NOMO-1 treated with DMSO at 0.1 percent for 48 hours (cell line): ENCODE measurements around the gene DDIT4.
"Not testable (repeated sequence)": the region's sequence is repeated elsewhere in the genome, so short reads cannot be mapped to it uniquely, and the experiment has no call there.

ENCODE experiments used
- DNase-seq: peaks from one replicate; lab custom pipeline; 2025; ENCODE audit not compliant: unreplicated experiment; lab: John Stamatoyannopoulos, UW

DDIT4 gene

DNA sequence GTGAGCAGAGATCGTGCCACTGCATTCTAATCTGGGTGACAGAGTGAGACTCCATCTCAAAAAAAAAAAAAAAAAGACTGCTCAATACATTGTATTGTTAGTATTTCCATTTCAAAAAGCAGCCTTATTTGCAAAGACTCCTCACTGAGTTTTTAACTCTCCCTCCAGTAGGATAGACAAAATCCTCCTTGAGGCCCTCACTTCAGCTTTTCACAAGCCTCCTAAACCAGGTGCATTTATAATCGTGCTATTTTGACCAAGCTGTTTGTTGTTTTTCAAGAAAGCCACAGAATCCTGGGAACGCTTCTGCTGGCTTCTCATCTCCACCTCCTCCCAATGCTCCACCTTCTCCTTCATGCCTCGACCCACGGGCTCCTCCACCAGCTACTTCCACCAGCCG lies 6.3 kb upstream of the DDIT4 start:
- no peak for DNase-seq

DNA sequence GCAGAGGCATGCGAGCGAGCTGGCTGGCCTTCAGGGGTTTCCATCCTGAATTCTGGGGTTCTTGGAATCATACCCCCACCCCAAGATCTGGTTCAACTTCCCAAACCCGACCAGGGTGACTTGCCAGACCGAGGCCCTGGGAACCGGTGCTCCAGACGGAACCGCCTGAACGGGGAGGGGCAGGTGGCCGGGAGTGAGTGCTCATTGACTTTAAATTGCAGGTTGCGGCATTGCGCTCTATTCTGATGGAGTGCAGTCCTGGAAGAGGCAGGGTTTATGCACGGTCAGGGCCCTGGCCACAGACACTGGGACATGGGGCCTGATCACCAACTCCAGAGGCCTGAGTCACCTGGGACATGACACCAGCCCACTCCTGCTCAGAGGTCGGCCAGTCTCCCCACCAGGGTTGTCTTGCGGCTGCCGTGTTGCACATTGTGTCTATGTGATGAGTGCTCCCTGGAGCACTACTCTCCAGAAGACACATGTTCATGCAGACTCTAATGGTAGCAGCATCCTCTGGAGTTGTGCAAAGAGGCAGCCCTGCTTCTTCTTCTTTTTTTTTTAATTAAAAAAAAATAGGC lies 5.8 kb upstream of the DDIT4 start:
- DNase-seq = no peak

DNA sequence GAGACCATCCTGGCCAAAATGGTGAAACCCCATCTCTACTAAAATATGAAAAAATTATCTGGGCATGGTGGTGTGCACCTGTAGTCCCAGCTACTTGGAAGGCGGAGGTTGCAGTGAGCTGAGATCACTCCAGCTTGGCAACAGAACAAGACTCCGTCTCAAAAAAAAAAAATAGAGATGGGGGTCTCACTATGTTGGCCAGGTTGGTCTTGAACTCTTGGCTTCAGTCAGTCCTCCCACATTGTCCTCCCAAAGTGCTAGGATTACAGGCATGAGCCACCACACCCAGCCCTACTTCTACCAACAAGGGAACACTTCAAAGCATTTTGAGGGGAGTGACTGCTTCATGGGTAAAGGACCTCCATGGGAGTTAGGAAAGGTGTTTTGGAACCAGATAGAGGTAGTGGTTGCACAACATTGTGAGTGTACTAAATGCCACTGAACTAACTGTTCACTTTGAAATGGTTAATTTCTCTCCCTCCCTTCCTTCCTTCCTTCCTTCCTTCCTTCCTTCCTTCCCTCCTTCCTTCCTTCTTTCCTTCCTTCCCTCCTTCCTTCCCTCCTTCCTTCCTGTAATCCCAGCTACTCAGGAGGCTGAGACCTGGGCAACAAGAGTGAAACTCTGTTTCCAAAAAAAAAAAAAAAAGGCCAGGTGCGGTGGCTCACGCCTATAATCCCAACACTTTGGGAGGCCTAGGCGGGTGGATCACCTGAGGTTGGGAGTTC lies 5.1 kb upstream of the DDIT4 start:
- DNase-seq = not testable (repeated sequence)

DNA sequence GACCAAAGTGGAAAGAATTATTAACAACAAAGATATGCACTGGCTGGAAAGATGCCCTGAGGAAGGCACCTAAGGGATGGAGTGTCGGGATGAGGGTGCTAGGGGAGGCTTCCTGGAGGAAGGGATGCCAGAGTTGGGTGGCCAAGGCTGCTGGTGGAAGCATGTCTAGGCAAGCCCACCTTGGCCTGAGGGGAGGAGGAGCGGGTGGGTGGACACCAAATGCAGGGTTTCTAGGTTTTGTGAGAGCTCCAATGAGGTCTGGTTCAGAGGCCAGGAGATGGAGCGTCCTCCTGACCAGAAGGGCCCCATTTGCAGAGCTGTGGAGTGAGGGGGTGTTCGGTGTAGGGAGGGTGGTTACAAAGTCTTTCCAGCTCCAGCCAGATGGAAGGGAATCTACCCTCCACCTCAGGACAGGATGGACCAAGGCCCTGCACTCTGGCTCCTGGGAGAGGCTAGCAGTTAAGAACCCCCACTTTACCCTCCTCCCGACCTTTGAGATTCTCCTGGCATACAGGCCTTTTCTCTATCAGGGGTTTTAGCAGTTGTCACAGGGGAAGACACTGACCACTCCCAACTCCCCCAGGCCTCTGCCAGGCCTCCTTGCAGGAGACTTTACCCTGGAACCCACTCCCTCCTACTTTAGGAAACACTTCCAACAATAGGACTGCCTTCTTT lies 3.0 kb upstream of the DDIT4 start:
- DNase-seq = no peak

DNA sequence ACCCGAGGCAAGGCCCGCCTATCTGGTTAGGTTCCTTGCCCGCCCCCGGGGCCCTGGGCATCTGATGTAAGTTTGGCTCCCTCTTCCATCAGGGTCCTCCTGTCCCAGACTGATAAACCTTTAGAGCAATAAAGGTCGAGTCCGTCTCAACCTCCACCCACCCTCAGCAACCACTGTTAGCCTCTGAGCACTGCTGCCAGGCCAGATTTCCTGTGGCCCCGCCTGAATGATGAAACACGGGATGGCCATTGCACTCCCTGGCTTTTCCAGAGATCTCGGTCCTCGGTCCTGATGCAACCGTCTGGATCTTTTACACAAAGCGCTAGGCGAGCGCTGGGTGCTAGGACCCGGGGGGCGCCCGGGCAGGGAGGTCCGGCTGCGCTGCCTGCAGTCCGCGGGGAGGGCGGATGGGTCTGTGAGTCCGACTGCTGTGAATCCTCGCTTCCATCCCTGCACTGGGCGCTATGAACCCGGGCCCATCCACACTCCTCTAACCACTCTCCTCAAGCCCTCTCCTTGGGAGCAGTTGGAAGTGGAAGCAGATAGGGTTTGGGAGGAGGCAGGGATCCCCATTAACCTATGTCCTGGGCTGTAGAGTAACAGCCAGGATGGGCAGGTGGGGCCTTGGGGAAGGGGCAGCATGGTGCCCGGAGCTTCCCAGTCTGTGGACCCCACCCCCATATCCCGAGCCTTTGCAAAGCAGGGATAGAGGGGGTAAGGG lies 875 bp upstream of the DDIT4 start:
- DNase-seq = peak; percentile 48

DNA sequence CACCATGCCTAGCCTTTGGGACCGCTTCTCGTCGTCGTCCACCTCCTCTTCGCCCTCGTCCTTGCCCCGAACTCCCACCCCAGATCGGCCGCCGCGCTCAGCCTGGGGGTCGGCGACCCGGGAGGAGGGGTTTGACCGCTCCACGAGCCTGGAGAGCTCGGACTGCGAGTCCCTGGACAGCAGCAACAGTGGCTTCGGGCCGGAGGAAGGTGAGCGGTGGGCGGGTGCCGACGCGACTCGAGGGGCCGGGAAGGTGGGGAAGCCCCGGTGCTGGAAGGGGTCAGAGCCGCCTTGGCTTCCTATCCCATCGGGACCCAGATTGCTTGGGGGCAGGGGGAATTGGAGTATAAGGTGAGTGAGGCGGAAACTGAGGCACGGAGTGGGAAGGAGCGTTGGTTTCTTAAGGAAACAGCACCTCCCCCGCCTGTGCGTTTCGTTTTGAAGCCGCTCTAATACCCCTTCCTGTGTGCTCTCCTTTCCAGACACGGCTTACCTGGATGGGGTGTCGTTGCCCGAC lies 547 bp downstream of the DDIT4 start:
- DNase-seq = no peak

DNA sequence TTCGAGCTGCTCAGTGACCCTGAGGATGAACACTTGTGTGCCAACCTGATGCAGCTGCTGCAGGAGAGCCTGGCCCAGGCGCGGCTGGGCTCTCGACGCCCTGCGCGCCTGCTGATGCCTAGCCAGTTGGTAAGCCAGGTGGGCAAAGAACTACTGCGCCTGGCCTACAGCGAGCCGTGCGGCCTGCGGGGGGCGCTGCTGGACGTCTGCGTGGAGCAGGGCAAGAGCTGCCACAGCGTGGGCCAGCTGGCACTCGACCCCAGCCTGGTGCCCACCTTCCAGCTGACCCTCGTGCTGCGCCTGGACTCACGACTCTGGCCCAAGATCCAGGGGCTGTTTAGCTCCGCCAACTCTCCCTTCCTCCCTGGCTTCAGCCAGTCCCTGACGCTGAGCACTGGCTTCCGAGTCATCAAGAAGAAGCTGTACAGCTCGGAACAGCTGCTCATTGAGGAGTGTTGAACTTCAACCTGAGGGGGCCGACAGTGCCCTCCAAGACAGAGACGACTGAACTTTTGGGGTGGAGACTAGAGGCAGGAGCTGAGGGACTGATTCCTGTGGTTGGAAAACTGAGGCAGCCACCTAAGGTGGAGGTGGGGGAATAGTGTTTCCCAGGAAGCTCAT lies 1.1 kb downstream of the DDIT4 start:
- peak; percentile 44 for DNase-seq

DNA sequence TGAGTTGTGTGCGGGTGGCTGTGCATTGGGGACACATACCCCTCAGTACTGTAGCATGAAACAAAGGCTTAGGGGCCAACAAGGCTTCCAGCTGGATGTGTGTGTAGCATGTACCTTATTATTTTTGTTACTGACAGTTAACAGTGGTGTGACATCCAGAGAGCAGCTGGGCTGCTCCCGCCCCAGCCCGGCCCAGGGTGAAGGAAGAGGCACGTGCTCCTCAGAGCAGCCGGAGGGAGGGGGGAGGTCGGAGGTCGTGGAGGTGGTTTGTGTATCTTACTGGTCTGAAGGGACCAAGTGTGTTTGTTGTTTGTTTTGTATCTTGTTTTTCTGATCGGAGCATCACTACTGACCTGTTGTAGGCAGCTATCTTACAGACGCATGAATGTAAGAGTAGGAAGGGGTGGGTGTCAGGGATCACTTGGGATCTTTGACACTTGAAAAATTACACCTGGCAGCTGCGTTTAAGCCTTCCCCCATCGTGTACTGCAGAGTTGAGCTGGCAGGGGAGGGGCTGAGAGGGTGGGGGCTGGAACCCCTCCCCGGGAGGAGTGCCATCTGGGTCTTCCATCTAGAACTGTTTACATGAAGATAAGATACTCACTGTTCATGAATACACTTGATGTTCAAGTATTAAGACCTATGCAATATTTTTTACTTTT lies 1.8 kb downstream of the DDIT4 start:
- no peak for DNase-seq

DNA sequence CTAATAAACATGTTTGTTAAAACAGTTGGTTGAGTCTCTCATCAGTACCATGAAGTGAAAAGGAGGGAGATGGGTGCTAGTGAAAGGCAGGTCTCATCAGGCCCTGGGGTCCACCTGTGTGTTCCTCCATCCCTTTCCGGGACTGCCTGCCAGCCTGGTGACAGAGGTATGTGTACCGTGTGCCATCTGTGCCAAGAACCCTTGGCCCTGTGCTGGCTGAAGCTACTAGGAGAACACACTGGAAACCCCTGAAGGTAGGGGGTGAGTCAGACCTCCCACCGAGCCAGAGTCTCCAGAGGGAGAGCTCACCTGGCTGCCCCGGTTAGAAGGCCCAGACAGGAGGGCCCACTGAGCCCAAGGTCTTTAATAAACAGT lies 2.3 kb downstream of the DDIT4 start:
- DNase-seq = no peak

DNA sequence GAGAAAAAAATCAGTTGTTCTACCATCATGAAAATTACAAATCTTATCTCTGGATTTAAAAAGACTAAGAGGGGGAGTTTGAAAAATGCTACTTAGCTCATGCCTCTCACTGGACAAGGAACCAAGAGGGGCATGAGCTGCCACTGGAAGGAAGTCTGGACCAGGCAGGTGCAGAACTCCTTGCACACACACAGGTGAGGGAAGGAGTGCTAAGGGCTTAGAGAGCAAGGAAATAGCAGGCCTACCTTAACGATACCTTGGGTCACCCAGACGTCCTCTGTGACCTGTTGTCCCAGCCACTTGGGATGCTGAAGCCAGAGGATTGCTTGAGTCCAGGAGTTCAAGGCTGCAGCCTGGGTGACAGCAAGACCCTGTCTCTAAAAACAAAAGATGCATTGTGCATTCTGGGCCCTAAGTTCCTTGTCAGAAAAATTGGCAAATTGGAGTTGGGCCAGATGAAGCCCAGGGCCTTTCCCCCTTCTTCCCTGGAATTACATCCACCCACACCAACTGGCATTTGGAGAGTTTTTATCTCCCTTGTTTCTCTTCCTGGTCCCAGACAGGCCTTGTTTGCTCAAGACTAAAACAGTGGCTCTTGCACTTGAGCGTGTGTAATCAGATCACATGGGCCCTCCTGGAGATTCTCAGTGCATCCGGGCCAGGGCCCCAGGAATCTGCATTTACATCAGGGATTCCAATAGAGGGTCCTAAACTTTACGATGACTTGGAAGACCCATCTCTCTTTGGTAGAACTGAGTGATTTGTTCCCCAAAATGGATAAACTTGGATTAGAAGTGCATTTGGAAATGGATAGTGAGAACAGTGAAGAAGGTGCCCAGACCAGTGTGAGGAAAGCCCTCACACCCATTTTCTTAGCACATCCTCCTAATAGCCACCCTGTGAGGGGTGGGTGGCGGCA lies 3.0 kb downstream of the DDIT4 start:
- DNase-seq = no peak

DNA sequence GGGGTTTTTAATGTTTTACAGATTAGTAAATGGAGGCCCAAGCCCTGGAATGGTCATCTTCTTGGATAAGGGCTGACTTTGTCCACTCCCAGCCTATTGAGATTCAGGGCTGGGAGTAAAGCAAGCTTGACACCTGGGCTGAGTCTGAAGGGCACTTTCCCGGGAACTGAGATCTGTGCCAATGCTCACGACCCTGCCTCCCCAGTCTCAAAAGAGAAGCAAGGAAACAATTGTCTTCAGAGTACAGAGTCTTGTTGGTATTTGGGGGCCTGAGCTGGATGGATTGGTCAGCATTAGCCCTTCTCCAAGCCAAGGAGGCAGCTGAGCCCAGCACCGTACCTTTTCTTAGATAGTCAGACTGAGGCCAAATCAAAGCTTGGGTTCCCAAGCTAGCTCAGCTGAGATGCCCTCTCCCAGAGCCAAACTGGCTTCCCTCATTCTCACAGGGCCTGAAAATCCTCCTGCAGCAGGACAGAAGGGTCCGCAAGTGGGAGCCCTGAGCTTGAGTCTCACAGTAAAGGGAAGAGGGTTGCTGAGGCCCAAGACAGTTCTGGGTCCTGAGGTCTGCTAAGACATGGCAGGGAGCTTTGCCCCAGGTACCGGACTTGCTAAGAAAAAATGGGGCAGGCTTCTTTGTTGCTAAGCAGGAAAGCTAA lies 3.7 kb downstream of the DDIT4 start:
- no peak for DNase-seq

DNA sequence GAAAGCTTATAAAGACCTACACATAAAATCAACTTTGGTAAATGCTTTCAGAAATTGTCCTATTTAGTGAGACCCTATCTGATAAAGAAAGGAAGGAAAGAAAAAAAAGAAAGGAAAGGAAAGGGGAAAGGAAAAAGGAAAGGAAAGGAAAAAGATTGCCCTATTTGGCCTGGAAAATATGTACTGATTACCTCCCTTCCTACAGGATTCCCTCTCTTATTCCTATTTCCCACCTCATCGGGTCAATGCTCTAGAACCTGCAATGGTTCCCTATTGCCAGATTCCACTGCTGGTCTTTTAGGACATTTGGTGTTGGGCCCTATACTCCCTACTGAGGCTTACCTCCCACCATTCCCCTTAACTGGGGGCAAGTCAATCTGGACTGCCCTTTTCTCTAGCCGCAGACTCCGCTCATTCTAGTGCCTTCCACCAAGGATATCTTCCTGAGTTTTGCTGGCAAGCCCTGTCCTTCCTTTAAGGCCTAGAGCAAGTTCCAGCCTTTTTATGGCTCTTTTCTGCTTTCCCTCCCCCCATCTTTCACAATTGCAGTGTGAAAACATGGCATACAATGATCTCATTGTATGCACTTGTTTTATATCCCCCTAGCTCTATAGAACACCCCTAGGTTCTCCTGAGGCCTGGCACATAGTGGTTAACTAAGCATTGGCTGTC lies 4.4 kb downstream of the DDIT4 start:
- DNase-seq = no peak

DNA sequence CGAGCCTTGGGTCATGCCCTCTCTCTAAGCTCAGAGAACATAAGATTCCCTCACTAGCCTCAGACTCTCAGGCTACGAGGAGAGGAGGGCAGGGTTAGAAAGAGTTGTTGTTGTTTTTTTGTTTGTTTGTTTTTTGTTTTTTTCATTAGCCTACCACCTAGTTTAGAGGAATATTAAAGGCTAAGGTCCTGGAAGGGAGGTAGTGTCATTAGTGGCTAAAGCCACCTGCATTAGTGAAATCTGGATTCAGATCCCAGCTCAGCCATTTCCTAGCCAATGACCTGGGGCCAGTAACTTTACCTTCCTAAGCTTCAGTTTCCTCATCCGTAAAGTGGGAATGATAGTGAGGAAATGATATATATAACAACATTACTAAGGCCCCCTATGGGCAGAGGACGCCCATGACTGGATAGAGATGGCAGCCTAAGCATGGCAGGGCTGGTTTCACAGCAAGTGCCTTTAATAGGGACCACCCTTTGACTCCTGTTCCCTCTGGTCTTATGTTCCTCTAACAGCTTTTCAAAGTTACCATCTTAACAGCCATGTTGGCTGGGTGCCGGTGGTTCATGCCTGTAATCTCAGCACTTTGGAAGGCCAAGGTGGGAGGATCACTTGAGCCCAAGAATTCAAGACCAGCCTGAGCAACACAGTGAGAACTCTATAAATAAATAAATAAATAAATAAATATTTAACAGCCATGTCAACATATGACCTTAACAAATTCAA lies 5.1 kb downstream of the DDIT4 start:
- DNase-seq = no peak

DNA sequence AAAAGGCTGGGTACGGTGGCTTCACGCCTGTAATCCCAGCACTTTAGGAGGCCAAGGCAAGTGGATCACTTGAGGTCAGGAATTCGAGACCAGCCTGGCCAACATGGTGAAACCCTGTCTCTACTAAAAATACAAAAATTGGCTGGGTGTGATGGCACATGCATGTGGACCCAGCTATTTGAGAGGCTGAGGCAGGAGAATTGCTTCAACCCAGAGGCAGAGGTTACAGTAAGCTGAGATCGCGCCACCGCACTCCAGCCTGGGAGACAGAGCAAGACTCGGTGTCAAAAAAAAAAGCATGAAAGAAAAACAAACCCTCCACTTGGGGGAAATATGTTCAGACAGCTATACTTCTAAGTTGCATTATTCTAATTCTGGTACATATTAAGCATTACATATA lies 5.9 kb downstream of the DDIT4 start:
- DNase-seq = not testable (repeated sequence)

DNA sequence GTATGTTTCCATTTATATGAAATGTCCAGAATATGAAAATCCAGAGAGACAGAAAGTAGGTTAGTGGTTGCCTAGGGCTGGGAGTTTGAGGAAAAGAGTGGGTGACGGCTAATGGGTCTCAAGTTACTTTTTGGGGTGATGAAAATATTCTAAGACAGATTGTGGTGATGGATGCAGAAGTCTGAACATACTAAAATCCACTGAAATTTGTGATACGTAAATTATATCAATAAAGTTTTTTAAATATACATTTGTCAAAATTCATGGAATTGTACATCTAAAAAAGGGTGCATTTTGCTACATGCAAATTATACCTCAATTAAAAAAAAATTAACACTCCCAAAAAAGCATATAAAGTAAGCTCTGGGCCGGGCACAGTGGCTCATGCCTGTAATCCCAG lies 9.4 kb downstream of the DDIT4 start:
- DNase-seq = no peak

DNA sequence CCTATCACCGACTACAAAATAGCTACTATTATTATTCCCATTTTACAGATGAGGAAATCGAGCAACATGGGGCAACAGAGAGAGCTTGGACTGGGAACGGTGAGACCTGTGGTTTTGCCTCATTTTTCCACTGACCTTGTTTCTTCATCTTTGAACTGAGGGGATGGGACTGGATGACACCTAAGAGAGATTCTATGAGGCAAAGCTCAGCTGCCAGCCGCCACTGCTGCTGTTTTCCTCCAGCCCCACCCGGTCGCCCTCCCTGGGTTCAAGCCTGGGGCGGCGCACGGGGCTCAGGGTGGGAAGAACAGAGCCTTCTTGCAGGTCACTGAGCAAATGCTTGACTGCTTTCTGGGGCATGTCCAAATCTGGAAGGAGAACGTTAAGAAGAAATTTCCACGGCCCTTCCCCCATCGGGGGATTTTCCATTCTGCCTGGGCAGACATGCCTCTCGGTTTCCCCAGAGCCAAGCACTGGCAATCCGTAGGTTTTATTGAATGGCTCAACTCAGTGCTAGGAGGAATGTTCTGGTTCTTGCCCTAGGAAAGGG lies 12.3 kb downstream of the DDIT4 start:
- no peak for DNase-seq

DNA sequence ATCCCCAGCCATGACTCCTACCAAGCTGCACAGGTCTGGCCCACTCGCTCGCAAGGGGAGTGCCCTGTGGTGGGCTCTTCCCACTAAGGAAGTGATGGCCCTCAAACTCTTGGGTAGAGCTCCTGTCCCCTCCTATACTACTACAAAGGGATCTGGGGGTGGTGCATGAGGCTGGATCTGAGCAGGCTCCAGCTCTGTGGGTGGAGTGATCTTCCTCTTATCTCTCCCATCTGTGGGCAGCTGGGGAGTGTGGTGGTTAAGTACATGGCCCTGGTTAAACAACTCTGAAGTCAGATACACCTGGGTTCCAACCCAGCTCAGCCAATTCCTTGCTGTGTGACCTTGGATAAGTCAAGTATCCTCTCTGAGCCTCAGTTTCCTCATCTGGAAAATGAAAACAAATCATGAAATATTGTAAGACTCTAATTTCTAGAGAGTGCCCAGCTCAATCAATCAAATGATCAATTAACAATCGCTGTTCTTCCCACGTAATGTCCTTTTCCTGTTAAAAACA lies 17.4 kb downstream of the DDIT4 start:
- DNase-seq = no peak
